GM18526 (cell line): Measurements from ENCODE around the gene PTPRM.

ENCODE experiments used
- POLR2A ChIP-seq: IDR thresholded peaks from 3 replicates; pipeline ENCODE4 v1.6.1; 2011; ENCODE audit not compliant: insufficient read length; ENCODE audit errors: extremely low read depth

Gene PTPRM

GRCh38 chr18:7558769-7559168 lies 8.3 kb upstream of the PTPRM start:
- no peak for TF ChIP-seq POLR2A

GRCh38 chr18:7559709-7560319 lies 7.3 kb upstream of the PTPRM start:
- TF ChIP-seq POLR2A: no peak

GRCh38 chr18:7561909-7562460 lies 5.1 kb upstream of the PTPRM start:
- no peak for TF ChIP-seq POLR2A

GRCh38 chr18:7562491-7562890 lies 4.6 kb upstream of the PTPRM start:
- TF ChIP-seq POLR2A: no peak

- TF ChIP-seq POLR2A: no peak
Observed at GRCh38 chr18:7565677-7566076, 1.4 kb upstream of the PTPRM start.

- TF ChIP-seq POLR2A: no peak
Observed at GRCh38 chr18:7566244-7566566, 911 bp upstream of the PTPRM start.

- TF ChIP-seq POLR2A: no peak
Observed at GRCh38 chr18:7567474-7568425, 634 bp downstream of the PTPRM start.

- no peak for TF ChIP-seq POLR2A
Observed at GRCh38 chr18:7568426-7568825, 1.3 kb downstream of the PTPRM start.

- no peak for TF ChIP-seq POLR2A
Observed at GRCh38 chr18:7571626-7572025, 4.5 kb downstream of the PTPRM start.

GRCh38 chr18:7572822-7573221 lies 5.7 kb downstream of the PTPRM start:
- no peak for TF ChIP-seq POLR2A

GRCh38 chr18:7575465-7576028 lies 8.4 kb downstream of the PTPRM start:
- TF ChIP-seq POLR2A: no peak

- TF ChIP-seq POLR2A: no peak
Observed at GRCh38 chr18:7576077-7576476, 9.0 kb downstream of the PTPRM start.

- no peak for TF ChIP-seq POLR2A
Observed at GRCh38 chr18:7576685-7577084, 9.6 kb downstream of the PTPRM start.

- no peak for TF ChIP-seq POLR2A
Observed at GRCh38 chr18:7577706-7578105, 10.6 kb downstream of the PTPRM start.

GRCh38 chr18:7579176-7579917 lies 12.2 kb downstream of the PTPRM start:
- no peak for TF ChIP-seq POLR2A
